ENCODE results near the gene CHDH. TPM values are rescaled to one million over a fixed set of nuclear protein-coding genes. Genes with fewer than 3 reads are reported as not detected.
A peak's percentile ranks its signal among the peaks of the same experiment; 100 is the strongest.

Gene CHDH
- total RNA-seq, 2 donors from 2014 or later: 21.5 to 26.0 TPM

- Histone ChIP-seq H3K27ac (no peak overlapping the region), H3K36me3 (replicated peaks in 1 of 2; ENCODE audit: insufficient read depth in 1 of 2, low read depth in 2 of 2) (no peaks in the 10 kb centered on the region), H3K27me3 (no peaks in the 10 kb centered on the region), H3K4me1 (peaks cover 12% of the 10 kb centered on the region), H3K4me3 (no peak overlapping the region), H3K9me3 (no peaks in the 10 kb centered on the region)
- WGBS, 2 donors: 31 to 46% methylated on average over 5 of the region's 5 CpGs
- DNase-seq: peak; percentile 75 to 82 (median 78)
- intact Hi-C loops (cut with DNase I): no loop called here
- TF ChIP-seq POLR2A (IDR thresholded peaks at IDR 0.05) (no peak), CTCF (IDR thresholded peaks at IDR 0.05) (no peak)
- no peak for ATAC-seq
These were observed 4.7 kb upstream of the CHDH start for GRCh38 chr3:53850895-53851294.

- Histone ChIP-seq H3K36me3 (replicated peaks in 1 of 2; ENCODE audit: insufficient read depth in 1 of 2, low read depth in 2 of 2) (no peaks in the 10 kb centered on the region), H3K9me3 (no peaks in the 10 kb centered on the region), H3K4me1 (peaks cover 18% of the 10 kb centered on the region), H3K27me3 (no peaks in the 10 kb centered on the region), H3K27ac (no peak overlapping the region), H3K4me3 (no peak overlapping the region)
- intact Hi-C loops (cut with DNase I): no loop called here
- DNase-seq (no peak), ATAC-seq (no peak)
- WGBS, 2 donors: 97 to 100% methylated on average over 7 of the region's 7 CpGs
- TF ChIP-seq CTCF (IDR thresholded peaks at IDR 0.05): no peak
- TF ChIP-seq POLR2A (IDR thresholded peaks at IDR 0.05): no peak
These were observed 3.7 kb upstream of the CHDH start for GRCh38 chr3:53849916-53850315.

GRCh38 chr3:53846851-53847155, 584 bp upstream of the CHDH start:
- intact Hi-C loops (cut with DNase I): no loop called here
- Histone ChIP-seq H3K27ac (peak overlapping the region in 3 of 4 donors; percentile 89 to 99 (median 99)), H3K4me3 (no peak overlapping the region), H3K9me3 (no peaks in the 10 kb centered on the region), H3K4me1 (peaks cover 49% of the 10 kb centered on the region), H3K36me3 (replicated peaks in 1 of 2; ENCODE audit: insufficient read depth in 1 of 2, low read depth in 2 of 2) (no peaks in the 10 kb centered on the region), H3K27me3 (no peaks in the 10 kb centered on the region)
- no peak for TF ChIP-seq CTCF (IDR thresholded peaks at IDR 0.05)
- no peak for TF ChIP-seq POLR2A (IDR thresholded peaks at IDR 0.05)
- WGBS, 2 donors: 63 to 68% methylated on average over 6 to 10 of the region's 10 CpGs
- ATAC-seq (no peak), DNase-seq (no peak)

- Histone ChIP-seq H3K4me3 (peak overlapping the region; percentile 31 to 41), H3K27me3 (no peaks in the 10 kb centered on the region), H3K4me1 (peaks cover 59% of the 10 kb centered on the region), H3K27ac (peak overlapping the region; percentile 89 to 99 (median 98)), H3K36me3 (replicated peaks in 1 of 2; ENCODE audit: insufficient read depth in 1 of 2, low read depth in 2 of 2) (no peaks in the 10 kb centered on the region), H3K9me3 (no peaks in the 10 kb centered on the region)
- 0 to 2% methylated on average over 1 to 22 of the region's 34 CpGs for WGBS, 2 donors
- DNase-seq (no peak), ATAC-seq (peak; percentile 3)
- TF ChIP-seq POLR2A (IDR thresholded peaks at IDR 0.05) (no peak), CTCF (IDR thresholded peaks at IDR 0.05) (no peak)
- intact Hi-C loops (cut with DNase I): no loop called here
These were observed 412 bp downstream of the CHDH start for GRCh38 chr3:53845881-53846133.

GRCh38 chr3:53845103-53845880, 927 bp downstream of the CHDH start:
- H3K27me3 ChIP-seq: no peaks in the 10 kb centered on the region
- WGBS, 2 donors: 6 to 9% methylated on average over 21 to 25 of the region's 25 CpGs
- peaks cover 63% of the 10 kb centered on the region for H3K4me1 ChIP-seq
- no peaks in the 10 kb centered on the region for H3K9me3 ChIP-seq
- DNase-seq: peak; percentile 74 to 81 (median 79)
- peak; percentile 39 for ATAC-seq
- peak overlapping the region; percentile 31 to 41 for H3K4me3 ChIP-seq
- TF ChIP-seq CTCF (IDR thresholded peaks at IDR 0.05) (peak in 5 of 7 experiments; percentile 9 to 52 (median 39)), POLR2A (IDR thresholded peaks at IDR 0.05) (peak in 2 of 3 donors; percentile 69 to 72)
- H3K27ac ChIP-seq: peak overlapping the region; percentile 89 to 99 (median 98)
- intact Hi-C loops (cut with DNase I): no loop called here
- H3K36me3 ChIP-seq (replicated peaks in 1 of 2; ENCODE audit: insufficient read depth in 1 of 2, low read depth in 2 of 2): no peaks in the 10 kb centered on the region

Measured in body of pancreas (tissue), 4 donors.